ENCODE results near the gene PPM1L.

Gene PPM1L

GRCh38 chr3:160746976-160747375 lies 9.1 kb upstream of the PPM1L start:
- no peak overlapping the region for H3K18ac ChIP-seq (ENCODE audit: low read length)
- no peak overlapping the region for H2BK5ac ChIP-seq (ENCODE audit: low read length)
- H2AK5ac ChIP-seq (ENCODE audit: low read length), result no peak overlapping the region
- no peak overlapping the region for H3K9ac ChIP-seq (ENCODE audit: low read length)
- no peaks in the 10 kb centered on the region for H3K27me3 ChIP-seq (ENCODE audit: insufficient read depth, low read length, poor library complexity)
- H2BK15ac ChIP-seq (replicated peaks; ENCODE audit: low read depth), result no peak overlapping the region
- H3K4me2 ChIP-seq (ENCODE audit: low read length), result no peak overlapping the region
- H3K36me3 ChIP-seq (ENCODE audit: control insufficient read depth, insufficient read depth, low read length), result no peaks in the 10 kb centered on the region
- H4K5ac ChIP-seq (ENCODE audit: low read length), result no peak overlapping the region
- no CpG with 5 or more reads among the region's 2 CpGs for WGBS (ENCODE audit: extremely low coverage, insufficient coverage, low lambda C conversion rate)
- H3K56ac ChIP-seq (ENCODE audit: low read length), result no peak overlapping the region
- H3K4me3 ChIP-seq (ENCODE audit: low read length), result no peak overlapping the region
- H3K79me2 ChIP-seq (ENCODE audit: control insufficient read depth, insufficient read depth, low read length), result no peaks in the 10 kb centered on the region
- no peak overlapping the region for H3K4ac ChIP-seq (ENCODE audit: low read depth, low read length)
- H4K8ac ChIP-seq (ENCODE audit: low read depth, low read length), result no peak overlapping the region
- no peak overlapping the region for H3K23ac ChIP-seq (ENCODE audit: low read length)
- no peak overlapping the region for H2BK120ac ChIP-seq (ENCODE audit: low read depth, low read length)
- no peaks in the 10 kb centered on the region for H3K4me1 ChIP-seq (ENCODE audit: control insufficient read depth, low read depth, low read length)
- no peaks in the 10 kb centered on the region for H3K79me1 ChIP-seq (ENCODE audit: low read length)
- no peak for DNase-seq
- H3K27ac ChIP-seq (ENCODE audit: low read depth, low read length), result no peak overlapping the region

DNA sequence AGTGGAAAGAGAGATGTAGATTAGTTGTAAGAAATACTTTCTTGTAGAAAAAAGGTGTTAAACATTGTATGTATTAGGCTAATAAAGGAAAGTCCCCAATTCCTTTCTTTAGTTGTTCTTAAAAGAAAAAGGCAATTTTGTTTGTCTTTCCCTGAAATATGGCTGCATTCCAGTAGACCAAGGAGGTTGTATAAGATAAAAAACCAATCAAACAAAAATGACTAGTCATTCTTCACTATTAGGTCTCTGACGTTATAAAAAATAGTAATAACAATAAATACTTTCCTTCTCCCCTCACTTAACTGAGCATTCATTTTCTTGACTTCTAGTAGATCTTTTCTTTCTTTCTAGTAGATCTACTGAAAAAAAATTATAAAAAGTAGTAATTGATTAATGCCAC lies 8.6 kb upstream of the PPM1L start:
- no peak overlapping the region for H2BK120ac ChIP-seq (ENCODE audit: low read depth, low read length)
- no peaks in the 10 kb centered on the region for H3K79me2 ChIP-seq (ENCODE audit: control insufficient read depth, insufficient read depth, low read length)
- no peak overlapping the region for H2AK5ac ChIP-seq (ENCODE audit: low read length)
- no peak overlapping the region for H3K4me3 ChIP-seq (ENCODE audit: low read length)
- H3K4me1 ChIP-seq (ENCODE audit: control insufficient read depth, low read depth, low read length), result no peaks in the 10 kb centered on the region
- no peak overlapping the region for H2BK5ac ChIP-seq (ENCODE audit: low read length)
- no peak for DNase-seq
- no CpG with 5 or more reads among the region's 1 CpG for WGBS (ENCODE audit: extremely low coverage, insufficient coverage, low lambda C conversion rate)
- no peak overlapping the region for H3K18ac ChIP-seq (ENCODE audit: low read length)
- H3K56ac ChIP-seq (ENCODE audit: low read length), result no peak overlapping the region
- H3K27ac ChIP-seq (ENCODE audit: low read depth, low read length), result no peak overlapping the region
- H2BK15ac ChIP-seq (replicated peaks; ENCODE audit: low read depth), result no peak overlapping the region
- no peak overlapping the region for H4K8ac ChIP-seq (ENCODE audit: low read depth, low read length)
- no peaks in the 10 kb centered on the region for H3K36me3 ChIP-seq (ENCODE audit: control insufficient read depth, insufficient read depth, low read length)
- H3K23ac ChIP-seq (ENCODE audit: low read length), result no peak overlapping the region
- H3K27me3 ChIP-seq (ENCODE audit: insufficient read depth, low read length, poor library complexity), result no peaks in the 10 kb centered on the region
- no peak overlapping the region for H3K4ac ChIP-seq (ENCODE audit: low read depth, low read length)
- H3K4me2 ChIP-seq (ENCODE audit: low read length), result no peak overlapping the region
- H3K9ac ChIP-seq (ENCODE audit: low read length), result no peak overlapping the region
- H3K79me1 ChIP-seq (ENCODE audit: low read length), result no peaks in the 10 kb centered on the region
- no peak overlapping the region for H4K5ac ChIP-seq (ENCODE audit: low read length)

DNA sequence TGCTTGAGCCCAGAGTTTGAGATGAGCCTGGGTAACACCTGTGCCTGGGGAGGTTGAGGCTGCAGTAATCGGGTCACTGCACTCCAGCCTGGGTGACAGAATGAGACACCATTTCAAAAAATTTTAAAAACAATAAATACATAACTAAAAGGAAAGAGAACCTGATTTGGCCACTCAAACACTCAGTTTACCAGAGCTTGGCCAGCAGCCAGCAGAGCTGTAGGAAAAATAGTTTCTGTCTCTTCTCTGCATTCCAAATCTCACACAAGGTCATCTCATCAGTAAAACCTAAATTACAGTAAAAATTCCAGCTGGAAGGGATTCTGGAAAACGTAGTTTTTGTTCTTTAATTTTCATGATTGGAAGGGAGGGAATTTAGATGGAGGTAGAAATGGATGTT lies 7.8 kb upstream of the PPM1L start:
- DNase-seq, result no peak
- no CpG with 5 or more reads among the region's 2 CpGs for whole genome bisulfite sequencing (ENCODE audit: extremely low coverage, insufficient coverage, low lambda C conversion rate)
- H3K36me3 ChIP-seq (ENCODE audit: control insufficient read depth, insufficient read depth, low read length), result no peaks in the 10 kb centered on the region
- no peak overlapping the region for H3K56ac ChIP-seq (ENCODE audit: low read length)
- no peaks in the 10 kb centered on the region for H3K4me1 ChIP-seq (ENCODE audit: control insufficient read depth, low read depth, low read length)
- no peak overlapping the region for H3K27ac ChIP-seq (ENCODE audit: low read depth, low read length)
- no peak overlapping the region for H4K5ac ChIP-seq (ENCODE audit: low read length)
- H2BK15ac ChIP-seq (replicated peaks; ENCODE audit: low read depth), result no peak overlapping the region
- H3K79me2 ChIP-seq (ENCODE audit: control insufficient read depth, insufficient read depth, low read length), result no peaks in the 10 kb centered on the region
- no peak overlapping the region for H3K23ac ChIP-seq (ENCODE audit: low read length)
- no peak overlapping the region for H4K8ac ChIP-seq (ENCODE audit: low read depth, low read length)
- no peaks in the 10 kb centered on the region for H3K27me3 ChIP-seq (ENCODE audit: insufficient read depth, low read length, poor library complexity)
- no peak overlapping the region for H3K18ac ChIP-seq (ENCODE audit: low read length)
- no peak overlapping the region for H3K4ac ChIP-seq (ENCODE audit: low read depth, low read length)
- H2BK120ac ChIP-seq (ENCODE audit: low read depth, low read length), result no peak overlapping the region
- H3K79me1 ChIP-seq (ENCODE audit: low read length), result no peaks in the 10 kb centered on the region
- no peak overlapping the region for H3K9ac ChIP-seq (ENCODE audit: low read length)
- no peak overlapping the region for H2AK5ac ChIP-seq (ENCODE audit: low read length)
- H3K4me2 ChIP-seq (ENCODE audit: low read length), result no peak overlapping the region
- no peak overlapping the region for H3K4me3 ChIP-seq (ENCODE audit: low read length)
- H2BK5ac ChIP-seq (ENCODE audit: low read length), result no peak overlapping the region

GRCh38 chr3:160748787-160749186 lies 7.2 kb upstream of the PPM1L start:
- Histone ChIP-seq H3K18ac (ENCODE audit: low read length) (no peak overlapping the region), H4K5ac (ENCODE audit: low read length) (no peak overlapping the region), H2AK5ac (ENCODE audit: low read length) (no peak overlapping the region), H3K79me1 (ENCODE audit: low read length) (no peaks in the 10 kb centered on the region), H3K79me2 (ENCODE audit: control insufficient read depth, insufficient read depth, low read length) (no peaks in the 10 kb centered on the region), H2BK15ac (replicated peaks; ENCODE audit: low read depth) (no peak overlapping the region), H3K4me1 (ENCODE audit: control insufficient read depth, low read depth, low read length) (no peaks in the 10 kb centered on the region), H2BK5ac (ENCODE audit: low read length) (no peak overlapping the region), H3K4ac (ENCODE audit: low read depth, low read length) (no peak overlapping the region), H3K27me3 (ENCODE audit: insufficient read depth, low read length, poor library complexity) (no peaks in the 10 kb centered on the region), H4K8ac (ENCODE audit: low read depth, low read length) (no peak overlapping the region), H3K4me2 (ENCODE audit: low read length) (no peak overlapping the region), H3K36me3 (ENCODE audit: control insufficient read depth, insufficient read depth, low read length) (no peaks in the 10 kb centered on the region), H3K56ac (ENCODE audit: low read length) (no peak overlapping the region), H3K9ac (ENCODE audit: low read length) (no peak overlapping the region), H2BK120ac (ENCODE audit: low read depth, low read length) (no peak overlapping the region), H3K27ac (ENCODE audit: low read depth, low read length) (no peak overlapping the region), H3K4me3 (ENCODE audit: low read length) (no peak overlapping the region), H3K23ac (ENCODE audit: low read length) (no peak overlapping the region)
- no peak for DNase-seq
- no CpG with 5 or more reads among the region's 1 CpG for WGBS (ENCODE audit: extremely low coverage, insufficient coverage, low lambda C conversion rate)

DNA sequence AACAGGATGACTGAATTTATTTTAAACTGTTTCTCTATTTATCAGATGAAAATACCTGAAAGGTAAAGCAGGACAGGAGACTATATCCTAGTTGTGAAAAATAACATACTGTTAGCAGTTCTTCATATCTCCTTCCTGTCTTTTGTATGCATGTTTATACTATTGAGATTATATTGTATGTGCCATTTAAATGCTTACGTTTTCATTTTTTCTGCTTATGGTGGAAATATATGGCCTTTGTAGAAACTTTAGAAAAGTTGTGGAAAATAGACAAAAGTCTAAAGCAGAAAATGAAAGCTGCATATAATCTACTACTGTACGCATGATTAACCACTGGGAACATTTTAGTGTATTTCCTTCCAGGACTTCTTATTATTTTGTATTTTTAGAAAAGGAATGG lies 2.1 kb upstream of the PPM1L start:
- Histone ChIP-seq H3K4me2 (ENCODE audit: low read length) (no peak overlapping the region), H3K79me1 (ENCODE audit: low read length) (no peaks in the 10 kb centered on the region), H2BK15ac (replicated peaks; ENCODE audit: low read depth) (no peak overlapping the region), H3K9ac (ENCODE audit: low read length) (no peak overlapping the region), H3K4me1 (ENCODE audit: control insufficient read depth, low read depth, low read length) (peaks cover 4% of the 10 kb centered on the region), H3K56ac (ENCODE audit: low read length) (no peak overlapping the region), H3K4me3 (ENCODE audit: low read length) (no peak overlapping the region), H2BK5ac (ENCODE audit: low read length) (no peak overlapping the region), H2BK120ac (ENCODE audit: low read depth, low read length) (no peak overlapping the region), H4K5ac (ENCODE audit: low read length) (no peak overlapping the region), H4K8ac (ENCODE audit: low read depth, low read length) (no peak overlapping the region), H3K23ac (ENCODE audit: low read length) (no peak overlapping the region), H3K27me3 (ENCODE audit: insufficient read depth, low read length, poor library complexity) (peaks cover 2% of the 10 kb centered on the region), H3K27ac (ENCODE audit: low read depth, low read length) (no peak overlapping the region), H3K36me3 (ENCODE audit: control insufficient read depth, insufficient read depth, low read length) (no peaks in the 10 kb centered on the region), H3K79me2 (ENCODE audit: control insufficient read depth, insufficient read depth, low read length) (no peaks in the 10 kb centered on the region), H2AK5ac (ENCODE audit: low read length) (no peak overlapping the region), H3K18ac (ENCODE audit: low read length) (no peak overlapping the region), H3K4ac (ENCODE audit: low read depth, low read length) (no peak overlapping the region)
- DNase-seq, result no peak
- no CpG with 5 or more reads among the region's 2 CpGs for WGBS (ENCODE audit: extremely low coverage, insufficient coverage, low lambda C conversion rate)

DNA sequence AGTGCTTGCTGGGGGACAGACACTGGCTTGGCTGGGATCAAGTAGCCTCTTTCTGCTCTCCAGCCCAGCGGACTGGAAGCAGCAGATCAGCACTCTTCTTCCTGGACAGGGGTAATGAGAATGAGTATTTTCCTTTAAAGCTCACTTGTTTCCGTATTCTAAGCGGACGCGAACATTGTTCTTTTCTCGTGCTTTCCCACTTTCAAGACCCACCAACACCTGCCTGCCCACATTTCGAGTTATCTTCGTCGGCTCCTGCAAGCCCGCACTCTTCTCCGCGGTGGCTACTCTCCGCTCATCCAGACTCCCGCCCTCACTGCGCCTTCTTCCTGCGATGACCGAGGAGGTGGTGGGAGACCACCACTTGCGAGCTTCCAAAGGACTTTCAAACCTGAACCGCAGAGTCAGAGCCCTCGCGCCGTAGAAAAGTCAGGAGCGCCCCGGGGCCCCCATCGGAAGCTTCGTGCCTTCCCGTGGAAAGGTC lies 1.6 kb upstream of the PPM1L start:
- Histone ChIP-seq H3K79me2 (ENCODE audit: control insufficient read depth, insufficient read depth, low read length) (no peaks in the 10 kb centered on the region), H3K79me1 (ENCODE audit: low read length) (no peaks in the 10 kb centered on the region), H3K9ac (ENCODE audit: low read length) (peak overlapping the region; percentile 57), H3K4me2 (ENCODE audit: low read length) (peak overlapping the region; percentile 79), H3K23ac (ENCODE audit: low read length) (no peak overlapping the region), H3K27me3 (ENCODE audit: insufficient read depth, low read length, poor library complexity) (peaks cover 2% of the 10 kb centered on the region), H2AK5ac (ENCODE audit: low read length) (no peak overlapping the region), H3K27ac (ENCODE audit: low read depth, low read length) (no peak overlapping the region), H3K56ac (ENCODE audit: low read length) (peak overlapping the region; percentile 76), H2BK120ac (ENCODE audit: low read depth, low read length) (no peak overlapping the region), H3K4ac (ENCODE audit: low read depth, low read length) (no peak overlapping the region), H3K36me3 (ENCODE audit: control insufficient read depth, insufficient read depth, low read length) (no peaks in the 10 kb centered on the region), H2BK5ac (ENCODE audit: low read length) (no peak overlapping the region), H3K18ac (ENCODE audit: low read length) (no peak overlapping the region), H4K8ac (ENCODE audit: low read depth, low read length) (no peak overlapping the region), H3K4me3 (ENCODE audit: low read length) (peak overlapping the region; percentile 25), H2BK15ac (replicated peaks; ENCODE audit: low read depth) (no peak overlapping the region), H3K4me1 (ENCODE audit: control insufficient read depth, low read depth, low read length) (peaks cover 4% of the 10 kb centered on the region), H4K5ac (ENCODE audit: low read length) (no peak overlapping the region)
- WGBS (ENCODE audit: extremely low coverage, insufficient coverage, low lambda C conversion rate), result no CpG with 5 or more reads among the region's 27 CpGs
- peak; percentile 67 for DNase-seq

Data from mesendoderm (in vitro differentiated cells).